ENCODE data around the gene DNASE2B.

The DNASE2B gene

DNA sequence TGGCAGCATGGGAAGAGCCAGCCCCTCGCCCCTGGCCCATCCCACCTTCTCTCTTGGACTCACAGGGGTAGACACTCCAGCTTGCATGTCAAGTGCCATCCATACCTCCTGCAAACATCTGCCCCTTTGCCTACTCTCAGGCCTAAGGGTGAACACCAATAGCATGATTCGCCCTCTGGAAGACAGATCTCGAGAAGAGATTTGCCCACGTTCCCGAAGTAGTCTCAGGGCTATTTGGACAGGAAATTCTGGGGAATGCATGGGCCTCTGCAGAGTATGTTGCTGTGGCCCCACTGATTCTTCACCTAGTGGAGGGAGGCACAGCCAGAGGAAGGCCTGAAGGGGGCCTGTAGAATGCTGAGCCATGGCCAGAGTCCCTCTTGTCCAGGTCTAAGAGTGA is 29.8 kb upstream of the DNASE2B start:
- no peak overlapping the region for H3K27ac ChIP-seq
- TF ChIP-seq, protein P1, sequence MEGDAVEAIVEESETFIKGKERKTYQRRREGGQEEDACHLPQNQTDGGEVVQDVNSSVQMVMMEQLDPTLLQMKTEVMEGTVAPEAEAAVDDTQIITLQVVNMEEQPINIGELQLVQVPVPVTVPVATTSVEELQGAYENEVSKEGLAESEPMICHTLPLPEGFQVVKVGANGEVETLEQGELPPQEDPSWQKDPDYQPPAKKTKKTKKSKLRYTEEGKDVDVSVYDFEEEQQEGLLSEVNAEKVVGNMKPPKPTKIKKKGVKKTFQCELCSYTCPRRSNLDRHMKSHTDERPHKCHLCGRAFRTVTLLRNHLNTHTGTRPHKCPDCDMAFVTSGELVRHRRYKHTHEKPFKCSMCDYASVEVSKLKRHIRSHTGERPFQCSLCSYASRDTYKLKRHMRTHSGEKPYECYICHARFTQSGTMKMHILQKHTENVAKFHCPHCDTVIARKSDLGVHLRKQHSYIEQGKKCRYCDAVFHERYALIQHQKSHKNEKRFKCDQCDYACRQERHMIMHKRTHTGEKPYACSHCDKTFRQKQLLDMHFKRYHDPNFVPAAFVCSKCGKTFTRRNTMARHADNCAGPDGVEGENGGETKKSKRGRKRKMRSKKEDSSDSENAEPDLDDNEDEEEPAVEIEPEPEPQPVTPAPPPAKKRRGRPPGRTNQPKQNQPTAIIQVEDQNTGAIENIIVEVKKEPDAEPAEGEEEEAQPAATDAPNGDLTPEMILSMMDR (IDR thresholded peaks at IDR 0.05; ENCODE audit: low read depth, low read length, missing control alignments): no peak
- no peak overlapping the region for H3K4me3 ChIP-seq (ENCODE audit: low read depth, low read length)
- no peaks in the 10 kb centered on the region for H3K27me3 ChIP-seq (replicated peaks)
- no peak for DNase-seq
- in situ Hi-C loops (cut with HindIII; ENCODE audit: low pct_ligation_motif_present, low sequenced_read_pairs): no loop called here
- H3K36me3 ChIP-seq (replicated peaks): no peaks in the 10 kb centered on the region

DNA sequence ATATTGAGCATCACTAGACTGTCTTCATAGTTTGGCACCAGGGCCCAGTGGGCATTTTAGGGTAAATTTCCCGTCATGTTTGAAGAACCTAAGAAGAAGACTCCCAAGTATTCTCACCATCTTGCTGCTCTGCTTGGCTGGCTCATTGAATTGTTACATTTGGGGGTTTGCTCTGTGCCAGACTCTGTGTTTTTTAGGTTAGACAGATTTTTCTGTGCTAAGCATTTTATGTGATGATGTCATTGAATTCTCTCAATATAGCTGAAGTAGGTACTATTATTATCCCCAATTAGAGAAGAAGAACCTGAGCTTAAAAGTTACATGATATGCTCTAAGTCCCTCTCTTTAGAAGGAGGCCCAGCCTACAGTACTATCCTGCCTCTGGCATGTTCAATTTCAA is 28.0 kb upstream of the DNASE2B start:
- no peak overlapping the region for H3K4me3 ChIP-seq (ENCODE audit: low read depth, low read length)
- DNase-seq: no peak
- H3K27me3 ChIP-seq (replicated peaks): no peaks in the 10 kb centered on the region
- in situ Hi-C loops (cut with HindIII; ENCODE audit: low pct_ligation_motif_present, low sequenced_read_pairs): no loop called here
- no peaks in the 10 kb centered on the region for H3K36me3 ChIP-seq (replicated peaks)
- no peak overlapping the region for H3K27ac ChIP-seq
- TF ChIP-seq, protein P1 (IDR thresholded peaks at IDR 0.05; ENCODE audit: low read depth, low read length, missing control alignments): no peak

DNA sequence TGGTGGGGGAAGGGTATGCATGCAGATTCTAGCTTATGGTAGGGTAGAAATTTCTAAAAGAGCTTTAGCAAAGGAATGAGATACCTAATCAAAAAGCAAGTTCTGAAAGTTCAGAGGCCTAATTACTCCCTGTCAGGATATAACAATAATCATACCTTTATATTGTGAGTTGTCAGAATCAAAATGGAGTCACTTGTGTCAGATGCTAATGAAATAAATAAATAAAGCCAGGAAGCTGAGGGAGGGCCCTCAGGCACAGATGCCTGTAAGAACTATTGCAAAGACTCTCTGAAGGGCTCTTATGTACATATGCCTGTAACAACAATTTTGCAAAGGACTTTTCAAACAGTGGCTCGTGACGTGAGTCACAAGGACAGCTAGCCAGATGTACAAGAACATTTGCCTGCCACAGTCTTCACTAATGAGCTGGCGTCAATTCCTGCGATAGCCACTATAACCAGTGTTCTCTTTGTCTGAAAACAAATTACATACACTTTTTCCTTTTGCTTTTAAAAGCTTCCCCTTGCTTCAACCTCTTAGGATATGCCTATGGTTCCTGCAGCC is 27.4 kb upstream of the DNASE2B start:
- in situ Hi-C loops (cut with HindIII; ENCODE audit: low pct_ligation_motif_present, low sequenced_read_pairs): no loop called here
- no peaks in the 10 kb centered on the region for H3K36me3 ChIP-seq (replicated peaks)
- H3K4me3 ChIP-seq (ENCODE audit: low read depth, low read length): no peak overlapping the region
- no peaks in the 10 kb centered on the region for H3K27me3 ChIP-seq (replicated peaks)
- H3K27ac ChIP-seq: no peak overlapping the region
- DNase-seq: peak; percentile 84
- TF ChIP-seq, protein P1 (IDR thresholded peaks at IDR 0.05; ENCODE audit: low read depth, low read length, missing control alignments): peak; percentile 10

DNA sequence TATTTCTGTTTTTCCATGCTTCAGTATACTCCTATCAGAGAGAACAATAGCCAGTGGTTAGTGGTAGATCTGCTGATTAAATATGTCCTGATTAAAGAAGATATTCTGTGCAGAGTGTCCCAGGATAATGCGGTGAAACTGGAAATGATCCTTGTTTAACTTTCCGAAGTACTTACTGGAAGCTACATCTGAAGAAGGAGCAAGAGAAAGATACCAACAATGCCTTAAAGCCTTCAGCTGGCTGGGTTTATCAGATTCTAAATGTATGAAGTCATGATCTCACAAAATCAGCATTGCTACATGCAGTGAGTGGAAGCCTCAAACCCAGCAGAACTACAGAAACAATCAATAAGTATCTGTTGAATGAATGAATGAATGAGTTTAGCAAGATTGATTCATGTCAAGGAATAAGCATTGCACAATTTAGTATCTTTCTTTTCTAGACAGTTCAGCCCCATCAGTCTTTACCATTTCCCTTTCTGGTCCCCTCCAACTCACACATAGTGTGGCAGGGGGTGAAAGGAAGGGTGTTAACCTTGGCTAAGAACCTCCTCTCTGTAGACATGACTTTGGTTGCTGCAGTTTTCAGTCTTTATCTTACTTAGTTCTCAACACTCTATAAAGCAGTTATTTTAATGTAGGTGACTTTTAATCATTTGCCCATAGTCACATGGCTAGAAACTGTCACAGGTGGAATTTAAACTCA is 24.7 kb upstream of the DNASE2B start:
- no peak for DNase-seq
- in situ Hi-C loops (cut with HindIII; ENCODE audit: low pct_ligation_motif_present, low sequenced_read_pairs): no loop called here
- TF ChIP-seq, protein P1 (IDR thresholded peaks at IDR 0.05; ENCODE audit: low read depth, low read length, missing control alignments): no peak
- no peak overlapping the region for H3K4me3 ChIP-seq (ENCODE audit: low read depth, low read length)
- H3K27me3 ChIP-seq (replicated peaks): no peaks in the 10 kb centered on the region
- H3K27ac ChIP-seq: no peak overlapping the region
- no peaks in the 10 kb centered on the region for H3K36me3 ChIP-seq (replicated peaks)

DNA sequence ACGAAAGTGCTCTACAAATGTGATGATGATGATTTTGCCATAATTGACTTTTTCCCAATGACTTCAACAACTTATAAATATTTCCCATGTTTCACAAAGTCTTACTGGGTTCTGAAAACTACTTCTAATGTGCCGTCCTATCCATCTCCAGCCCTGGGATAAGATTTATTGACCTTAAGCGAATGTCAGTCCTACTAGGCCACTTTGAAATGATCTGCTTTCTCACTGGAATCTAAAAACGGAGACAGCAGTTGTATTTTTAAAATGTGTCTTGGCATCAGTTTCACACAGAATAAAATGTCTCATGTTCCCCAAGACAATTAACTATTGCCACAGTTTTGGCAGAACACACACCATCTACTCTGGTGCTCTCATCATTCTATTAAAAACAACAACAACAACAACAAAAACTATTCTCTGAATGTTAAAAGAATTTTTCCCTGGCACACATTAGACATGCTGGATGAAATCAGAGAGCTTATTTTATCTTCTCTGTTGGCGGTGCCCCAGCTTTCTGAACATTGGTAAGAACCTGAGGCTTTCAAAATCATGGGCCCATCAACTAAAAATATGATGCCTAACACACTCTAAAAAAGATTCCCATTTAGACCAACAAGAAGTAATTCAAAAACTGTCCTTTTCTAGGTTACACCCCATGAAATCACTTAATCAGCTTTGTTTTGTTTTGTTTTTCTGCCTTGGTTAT is 23.1 kb upstream of the DNASE2B start:
- in situ Hi-C loops (cut with HindIII; ENCODE audit: low pct_ligation_motif_present, low sequenced_read_pairs): no loop called here
- no peak overlapping the region for H3K4me3 ChIP-seq (ENCODE audit: low read depth, low read length)
- no peaks in the 10 kb centered on the region for H3K27me3 ChIP-seq (replicated peaks)
- no peak for DNase-seq
- H3K36me3 ChIP-seq (replicated peaks): no peaks in the 10 kb centered on the region
- TF ChIP-seq, protein P1 (IDR thresholded peaks at IDR 0.05; ENCODE audit: low read depth, low read length, missing control alignments): no peak
- H3K27ac ChIP-seq: no peak overlapping the region

All from brain microvascular endothelial cell (primary cell).